ENCODE measurements around the gene PTPRT. TPM values are rescaled to one million over a fixed set of nuclear protein-coding genes. Genes with fewer than 3 reads are reported as not detected.

Gene PTPRT
- total and polyA plus RNA-seq, 12 donors: 0.05 to 0.34 (median 0.16) TPM; not detected in 1

- intact Hi-C loops (cut with DNase I): no loop called here
- 74 to 83% (median 80%) methylated on average over 4 of the region's 4 CpGs for WGBS, 4 donors
These were observed 578.3 kb downstream of the PTPRT start for GRCh38 chr20:42611423-42611822.

DNA sequence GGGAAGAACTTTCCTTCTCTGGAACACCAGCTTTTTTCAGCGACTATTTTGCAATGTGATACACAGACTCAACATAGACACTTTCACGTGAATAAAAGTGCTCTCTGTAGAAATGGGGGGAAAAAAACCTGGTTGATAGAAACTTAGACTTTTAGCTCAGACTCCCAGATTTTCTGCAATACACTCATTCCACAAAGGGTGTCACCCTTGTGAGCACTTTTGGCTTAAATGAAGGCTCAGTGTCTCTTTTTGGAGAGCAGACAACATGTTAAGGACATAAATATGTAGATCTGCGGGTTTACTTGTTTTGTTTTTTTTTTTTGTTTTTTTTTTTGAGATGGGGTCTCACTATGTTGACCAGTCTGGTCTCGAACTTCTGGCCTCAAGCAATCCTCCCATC is 579.6 kb downstream of the PTPRT start:
- Histone ChIP-seq H3K27ac (no peak overlapping the region), H3K27me3 (peaks cover 5% of the 10 kb centered on the region), H3K4me1 (replicated peaks in 1 of 2) (no peaks in the 10 kb centered on the region), H3K4me3 (no peak overlapping the region), H3K9me3 (replicated peaks in 1 of 3) (no peaks in the 10 kb centered on the region), H3K36me3 (replicated peaks in 1 of 2) (no peaks in the 10 kb centered on the region)
- TF ChIP-seq CTCF (IDR thresholded peaks at IDR 0.05): no peak
- TF ChIP-seq POLR2A (IDR thresholded peaks at IDR 0.05): no peak
- intact Hi-C loops (cut with DNase I): no loop called here
- no peak for DNase-seq
- 62 to 69% (median 67%) methylated on average over 4 of the region's 4 CpGs for WGBS, 4 donors

More at GRCh38 chr20:42611423-42611822, 578.3 kb downstream of the PTPRT start:
- DNase-seq: no peak
- TF ChIP-seq CTCF (IDR thresholded peaks at IDR 0.05) (no peak), POLR2A (IDR thresholded peaks at IDR 0.05) (no peak)
- no peaks in the 10 kb centered on the region for H3K9me3 ChIP-seq (replicated peaks in 1 of 3)
- H3K4me1 ChIP-seq (replicated peaks in 1 of 2): no peaks in the 10 kb centered on the region
- H3K36me3 ChIP-seq (replicated peaks in 1 of 2): no peaks in the 10 kb centered on the region
- H3K4me3 ChIP-seq: no peak overlapping the region
- no peaks in the 10 kb centered on the region for H3K27me3 ChIP-seq
- no peak overlapping the region for H3K27ac ChIP-seq

DNA sequence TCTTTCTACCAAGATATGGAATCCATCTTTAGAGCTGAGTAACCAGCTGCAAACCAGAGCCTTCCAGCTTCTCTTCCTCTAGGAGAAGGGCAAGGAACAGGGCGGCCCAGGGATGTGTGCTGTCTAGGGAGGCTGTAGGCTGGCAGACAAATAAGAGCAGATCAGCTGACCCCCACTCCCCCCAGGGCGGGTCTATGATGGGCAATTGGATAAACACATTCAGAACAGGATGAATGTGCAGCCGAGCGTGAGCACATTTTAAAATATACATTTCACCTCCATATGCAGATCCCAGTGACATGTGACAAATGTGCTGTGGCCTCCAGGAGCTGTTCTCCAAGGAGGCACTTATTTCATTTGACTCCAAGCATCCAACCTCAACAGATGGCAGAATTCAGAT is 580.1 kb downstream of the PTPRT start:
- intact Hi-C loops (cut with DNase I): no loop called here
- Histone ChIP-seq H3K27me3 (peaks cover 5% of the 10 kb centered on the region), H3K9me3 (replicated peaks in 1 of 3) (no peaks in the 10 kb centered on the region), H3K4me3 (no peak overlapping the region), H3K36me3 (replicated peaks in 1 of 2) (no peaks in the 10 kb centered on the region), H3K27ac (no peak overlapping the region), H3K4me1 (replicated peaks in 1 of 2) (no peaks in the 10 kb centered on the region)
- no peak for TF ChIP-seq CTCF (IDR thresholded peaks at IDR 0.05)
- TF ChIP-seq POLR2A (IDR thresholded peaks at IDR 0.05): no peak
- WGBS, 4 donors: 38 to 66% (median 47%) methylated on average over 4 of the region's 4 CpGs
- DNase-seq: no peak

DNA sequence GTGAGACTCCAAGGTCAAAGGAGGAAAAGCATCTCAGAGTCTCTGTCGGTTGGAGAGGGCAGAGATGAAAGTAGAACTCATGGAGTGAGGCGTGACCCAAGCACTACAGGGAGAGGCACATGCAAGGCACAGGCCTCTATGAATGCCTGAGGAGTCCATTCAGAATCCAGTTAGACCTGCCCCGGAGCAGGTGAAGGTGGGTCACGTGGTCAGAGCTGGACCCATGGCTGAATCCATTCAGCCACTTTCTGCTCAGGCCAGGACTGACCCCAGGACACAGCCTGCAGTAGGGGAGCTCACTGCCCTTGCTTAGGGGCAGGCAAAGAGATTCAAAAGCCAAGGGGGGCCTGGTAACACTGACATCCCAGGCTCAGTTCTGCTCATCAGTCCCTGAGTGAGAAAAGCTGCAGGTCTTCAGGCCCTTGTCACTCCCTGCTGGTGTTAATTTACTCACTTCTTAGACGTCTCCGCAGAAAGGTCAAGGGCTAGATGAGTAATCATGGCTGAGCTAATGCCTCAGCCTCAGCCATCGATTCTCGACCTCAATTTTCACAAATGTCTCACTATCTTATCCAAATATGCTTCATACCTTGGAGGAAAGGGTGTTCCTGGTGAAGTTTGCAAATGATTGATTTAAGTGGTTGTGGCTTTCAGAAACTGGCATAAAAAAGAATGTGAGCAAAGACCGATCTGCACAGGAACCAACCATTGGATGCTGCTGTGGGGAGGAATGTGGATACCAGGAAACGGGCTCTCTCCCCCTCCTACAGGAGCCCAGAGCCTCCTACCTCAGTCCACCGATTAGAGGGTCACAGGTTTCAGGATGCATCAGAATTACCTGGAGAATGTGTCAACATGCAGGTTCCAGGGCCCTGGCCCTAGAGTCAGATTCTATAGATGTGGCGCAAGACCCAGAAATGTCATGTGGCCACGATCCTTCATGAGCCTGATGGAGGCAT is 584.4 kb downstream of the PTPRT start:
- H3K4me3 ChIP-seq: no peak overlapping the region
- 57 to 65% (median 59%) methylated on average over 12 to 13 of the region's 13 CpGs for WGBS, 4 donors
- no peaks in the 10 kb centered on the region for H3K4me1 ChIP-seq (replicated peaks in 1 of 2)
- no peak overlapping the region for H3K27ac ChIP-seq
- peaks cover 5% of the 10 kb centered on the region for H3K27me3 ChIP-seq
- no peaks in the 10 kb centered on the region for H3K9me3 ChIP-seq (replicated peaks in 1 of 3)
- DNase-seq: no peak
- intact Hi-C loops (cut with DNase I): no loop called here
- TF ChIP-seq CTCF (IDR thresholded peaks at IDR 0.05) (no peak), POLR2A (IDR thresholded peaks at IDR 0.05) (no peak)
- no peaks in the 10 kb centered on the region for H3K36me3 ChIP-seq (replicated peaks in 1 of 2)
